HepG2 (cell line): ENCODE data around the gene VSNL1. TPM values are rescaled to one million over a fixed set of nuclear protein-coding genes. Genes with fewer than 3 reads are reported as not detected.

Experiments used
- ATAC-seq: fragments of 200-7000 bp; cut with Tn5 transposase; 3 replicates; pipeline ENCODE4 v1.9.1; 2020; ENCODE audit warnings: mild to moderate bottlenecking, moderate library complexity
- BruUV-seq: library from RNA; stranded (reverse); fragments of 400-500 nt; replicated peaks from 2 replicates; lab custom pipeline; 2021; lab: Mats Ljungman, UMichigan
- CTCF ChIA-PET: fragments of 300-600 bp; formaldehyde crosslinking; extraction: SDS; loops from one replicate; lab custom pipeline; 2021; ENCODE audit warnings: low total read pairs, inconsistent platforms, low intra/inter-chr PET ratio; lab: Yijun Ruan, JAX
- POLR2A ChIA-PET: fragments of 350-600 bp; sonication (Branson Sonifier 250); formaldehyde crosslinking; loops from one replicate; lab custom pipeline; 2020; ENCODE audit warnings: antibody characterized with exemption, inconsistent platforms; lab: Yijun Ruan, JAX
- DNase-seq: peaks from one replicate; pipeline ENCODE4 v3.0.0-alpha.2; 2015; ENCODE audit warnings: low spot score
- FAIRE-seq: peaks from 3 replicates; lab custom pipeline; 2011; peaks lifted over from hg19 to GRCh38; lab: Jason Lieb, UNC
- H2AFZ ChIP-seq: one replicate; pipeline ENCODE4 v1.6.1; 2011; ENCODE audit warnings: low read length, inconsistent platforms
- H3K27ac ChIP-seq: fragments of 300-600 bp; 3 replicates; pipeline ENCODE4 v1.8.0; 2011; ENCODE audit warnings: mixed run types, mild to moderate bottlenecking, mixed read lengths, low read length, inconsistent platforms; ENCODE audit not compliant: insufficient read depth; ENCODE audit errors: extremely low read length
- H3K27me3 ChIP-seq, 2 experiments: fragments of 200-600 bp in 1 of 2; 2 replicates in 1 of 2; 3 replicates in 1 of 2; pipeline versions ENCODE4 v1.6.0 to v1.8.0; 2011; ENCODE audit warnings: low read length in 2 of 2, mild to moderate bottlenecking in 2 of 2, moderate library complexity in 2 of 2, inconsistent platforms in 1 of 2; ENCODE audit not compliant: insufficient read depth in 2 of 2, control insufficient read depth in 1 of 2
- H3K36me3 ChIP-seq, 2 experiments: fragments of 200-600 bp in 1 of 2; replicated peaks in 1 of 2; 2 replicates in 1 of 2; 3 replicates in 1 of 2; pipeline versions ENCODE4 v1.5.1 to v1.8.0; 2011; ENCODE audit warnings: low read length in 2 of 2, inconsistent platforms in 1 of 2; ENCODE audit not compliant: insufficient read depth in 2 of 2, control insufficient read depth in 1 of 2
- H3K4me1 ChIP-seq: 2 replicates; pipeline ENCODE4 v1.5.1; 2012; ENCODE audit warnings: low read length, inconsistent platforms; ENCODE audit not compliant: insufficient read depth
- H3K4me2 ChIP-seq: 2 replicates; pipeline ENCODE4 v1.6.0; 2011; ENCODE audit warnings: low read depth, low read length, inconsistent platforms
- H3K4me3 ChIP-seq, 3 experiments: fragments of 200-600 bp in 1 of 3; sonication (generic), shearing (Covaris generic) in 1 of 3; replicated peaks in 1 of 3; 2 replicates each; pipeline ENCODE4 v1.5.1; 2011 to 2016; ENCODE audit warnings: low read length in 3 of 3, inconsistent platforms in 2 of 3, low read depth in 2 of 3, mild to moderate bottlenecking in 2 of 3, control low read depth in 1 of 3, mixed read lengths in 1 of 3; ENCODE audit not compliant: insufficient read depth in 1 of 3
- H3K79me2 ChIP-seq: one replicate; pipeline ENCODE4 v1.6.1; 2011; ENCODE audit warnings: low read length, inconsistent platforms; ENCODE audit not compliant: insufficient read depth
- H3K9ac ChIP-seq: 2 replicates; pipeline ENCODE4 v1.6.0; 2011; ENCODE audit warnings: mild to moderate bottlenecking, low read depth, low read length, inconsistent platforms; ENCODE audit not compliant: insufficient read depth
- H3K9me3 ChIP-seq: 2 replicates; pipeline ENCODE4 v1.5.1; 2012; ENCODE audit warnings: mild to moderate bottlenecking, low read length
- H4K20me1 ChIP-seq: 2 replicates; pipeline ENCODE4 v1.6.0; 2011; ENCODE audit warnings: inconsistent platforms, mild to moderate bottlenecking, low read length, moderate library complexity; ENCODE audit not compliant: insufficient read depth
- NAIF1 ChIP-seq: sonication (generic); formaldehyde crosslinking; IDR thresholded peaks from 2 replicates; pipeline ENCODE4 v1.5.0; 2020; ENCODE audit warnings: mild to moderate bottlenecking, missing genetic modification reagents, borderline replicate concordance
- NCOA2 ChIP-seq: sonication (generic); formaldehyde crosslinking; IDR thresholded peaks from 2 replicates; pipeline ENCODE4 v1.8.0; 2022; ENCODE audit warnings: inconsistent platforms
- NFRKB ChIP-seq: fragments of 450-650 bp; IDR thresholded peaks from 2 replicates; pipeline ENCODE4 v1.6.1; 2017
- RNF2 ChIP-seq: fragments of 450-650 bp; conservative IDR thresholded peaks from 2 replicates; pipeline ENCODE4 v1.6.1; 2016; ENCODE audit warnings: low read depth
- TEAD3 ChIP-seq: optimal IDR thresholded peaks from 2 replicates; pipeline ENCODE3; 2016; ENCODE audit warnings: borderline replicate concordance
- TSC22D2 ChIP-seq: sonication (generic); formaldehyde crosslinking; IDR thresholded peaks from 2 replicates; pipeline ENCODE4 v1.5.1; 2020; ENCODE audit warnings: missing genetic modification reagents, mild to moderate bottlenecking, borderline replicate concordance
- ZNF441 ChIP-seq: sonication (generic); formaldehyde crosslinking; IDR thresholded peaks from 2 replicates; pipeline ENCODE4 v1.7.0; 2021; ENCODE audit warnings: missing genetic modification reagents, borderline replicate concordance
- ZNF768 ChIP-seq: sonication (generic); formaldehyde crosslinking; IDR thresholded peaks from 2 replicates; pipeline ENCODE4 v1.4.0; 2020; ENCODE audit warnings: missing genetic modification reagents
- WGBS: methylation state at CpG from one replicate; pipeline ENCODE4 v1.1.6; 2017; ENCODE audit warnings: low lambda C conversion rate; 5-methylcytosine and 5-hydroxymethylcytosine counted together
- in situ Hi-C: cut with HindIII; loops from 2 replicates; pipeline ENCODE4 v1.10.0; 2017; ENCODE audit warnings: low pct_unique_long_range_greater_than_20kb; ENCODE audit not compliant: extremely low pct_ligation_motif_present
- intact Hi-C: fragments of 100-400 bp; cut with micrococcal nuclease; formaldehyde crosslinking; loops from one replicate; pipeline ENCODE4 v1.10.0; 2022; ENCODE audit not compliant: unreplicated experiment
- polyA plus RNA-seq, 8 experiments: library from polyadenylated mRNA; depleted of rRNA in 3 of 8; stranded (reverse) in 7 of 8; unstranded in 1 of 8; fragments of >200 nt; fragmentation: Illumina TruSeq in 4 of 8; extraction: Trizol in 4 of 8; gene quantifications; 2 replicates each; pipeline versions ENCODE4 v1.2.1 to v1.2.3, GENCODE V29; 2011 to 2016; ENCODE audit warnings: low read depth in 4 of 8, missing spikeins in 1 of 8, mixed read lengths in 1 of 8; ENCODE audit not compliant: insufficient read depth in 1 of 8
- total RNA-seq, 5 experiments: library from RNA; depleted of rRNA; stranded (reverse); fragments of >200 nt; fragmentation: Illumina TruSeq; extraction: Trizol; gene quantifications; 2 replicates each; pipeline ENCODE4 v1.2.3, GENCODE V29; 2016; ENCODE audit warnings: low read depth in 1 of 5
- TF ChIP-seq, protein P1 (sequence below): sonication (generic); formaldehyde crosslinking; IDR thresholded peaks from 2 replicates; pipeline ENCODE4 v1.4.0; 2020; ENCODE audit warnings: missing genetic modification reagents
- TF ChIP-seq, protein P2 (sequence below): sonication (generic); formaldehyde crosslinking; IDR thresholded peaks from 2 replicates; pipeline ENCODE4 v1.4.0; 2020; ENCODE audit warnings: missing genetic modification reagents

The VSNL1 gene
- total and polyA plus RNA-seq, 2 of the 13 experiments (the other 11 are each of a cell fraction or from before 2014, with no cell fraction given) = 63.2 to 95.9 TPM

GRCh38 chr2:17541531-17541950 is 1.0 kb downstream of the VSNL1 start (continued):
- 0 out of 2 replicates have a peak, but pooled peaks have one; percentile 9 for TF ChIP-seq NCOA2 (CRISPR knock-in tag)
- TF ChIP-seq NFRKB = no peak
- TF ChIP-seq, protein P1, sequence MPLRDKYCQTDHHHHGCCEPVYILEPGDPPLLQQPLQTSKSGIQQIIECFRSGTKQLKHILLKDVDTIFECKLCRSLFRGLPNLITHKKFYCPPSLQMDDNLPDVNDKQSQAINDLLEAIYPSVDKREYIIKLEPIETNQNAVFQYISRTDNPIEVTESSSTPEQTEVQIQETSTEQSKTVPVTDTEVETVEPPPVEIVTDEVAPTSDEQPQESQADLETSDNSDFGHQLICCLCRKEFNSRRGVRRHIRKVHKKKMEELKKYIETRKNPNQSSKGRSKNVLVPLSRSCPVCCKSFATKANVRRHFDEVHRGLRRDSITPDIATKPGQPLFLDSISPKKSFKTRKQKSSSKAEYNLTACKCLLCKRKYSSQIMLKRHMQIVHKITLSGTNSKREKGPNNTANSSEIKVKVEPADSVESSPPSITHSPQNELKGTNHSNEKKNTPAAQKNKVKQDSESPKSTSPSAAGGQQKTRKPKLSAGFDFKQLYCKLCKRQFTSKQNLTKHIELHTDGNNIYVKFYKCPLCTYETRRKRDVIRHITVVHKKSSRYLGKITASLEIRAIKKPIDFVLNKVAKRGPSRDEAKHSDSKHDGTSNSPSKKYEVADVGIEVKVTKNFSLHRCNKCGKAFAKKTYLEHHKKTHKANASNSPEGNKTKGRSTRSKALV (CRISPR knock-in tag) = 0 out of 2 replicates have a peak, but pooled peaks have one; percentile 37
- no peak for TF ChIP-seq RNF2
- 0 out of 2 replicates have a peak, but pooled peaks have one; percentile 51 for TF ChIP-seq NAIF1
- TF ChIP-seq ZNF441 = 0 out of 2 replicates have a peak, but pooled peaks have one; percentile 41
- TF ChIP-seq TSC22D2 (CRISPR knock-in tag) = peak; percentile 69; the same call in 1 of the 2 replicates
- peak; percentile 34 for TF ChIP-seq TEAD3 (CRISPR knock-in tag)

DNA sequence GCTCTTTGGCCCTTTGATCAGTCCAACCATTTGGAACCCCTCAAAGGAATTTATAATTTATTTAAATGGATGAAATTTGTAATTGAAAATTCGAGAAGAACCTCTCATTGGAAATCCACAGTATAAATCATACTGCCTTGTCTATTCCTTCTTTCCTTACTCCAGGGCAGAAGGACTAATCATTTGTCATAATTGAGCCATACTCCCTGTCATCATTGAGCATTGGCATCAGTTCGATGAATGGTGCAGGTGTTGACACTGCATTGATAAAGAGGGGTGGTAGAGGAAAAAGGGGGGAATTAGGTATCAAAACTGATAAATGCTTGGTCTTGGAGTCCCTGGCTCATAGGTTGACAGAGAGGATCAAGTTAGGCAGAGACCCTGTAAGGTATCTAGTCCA is 2.0 kb downstream of the VSNL1 start:
- H3K9ac ChIP-seq = peak overlapping the region; percentile 77
- peak overlapping the region; percentile 78 to 97 (median 83) for H3K4me3 ChIP-seq
- intact Hi-C loops = loop anchor here (5.0 kb wide), 1 partner anchor 210 kb away; the partner anchor contains the start of genes GEN1 and SMC6
- H4K20me1 ChIP-seq = no peaks in the 10 kb centered on the region
- H3K4me1 ChIP-seq = peaks cover 52% of the 10 kb centered on the region
- TF ChIP-seq, protein P2, sequence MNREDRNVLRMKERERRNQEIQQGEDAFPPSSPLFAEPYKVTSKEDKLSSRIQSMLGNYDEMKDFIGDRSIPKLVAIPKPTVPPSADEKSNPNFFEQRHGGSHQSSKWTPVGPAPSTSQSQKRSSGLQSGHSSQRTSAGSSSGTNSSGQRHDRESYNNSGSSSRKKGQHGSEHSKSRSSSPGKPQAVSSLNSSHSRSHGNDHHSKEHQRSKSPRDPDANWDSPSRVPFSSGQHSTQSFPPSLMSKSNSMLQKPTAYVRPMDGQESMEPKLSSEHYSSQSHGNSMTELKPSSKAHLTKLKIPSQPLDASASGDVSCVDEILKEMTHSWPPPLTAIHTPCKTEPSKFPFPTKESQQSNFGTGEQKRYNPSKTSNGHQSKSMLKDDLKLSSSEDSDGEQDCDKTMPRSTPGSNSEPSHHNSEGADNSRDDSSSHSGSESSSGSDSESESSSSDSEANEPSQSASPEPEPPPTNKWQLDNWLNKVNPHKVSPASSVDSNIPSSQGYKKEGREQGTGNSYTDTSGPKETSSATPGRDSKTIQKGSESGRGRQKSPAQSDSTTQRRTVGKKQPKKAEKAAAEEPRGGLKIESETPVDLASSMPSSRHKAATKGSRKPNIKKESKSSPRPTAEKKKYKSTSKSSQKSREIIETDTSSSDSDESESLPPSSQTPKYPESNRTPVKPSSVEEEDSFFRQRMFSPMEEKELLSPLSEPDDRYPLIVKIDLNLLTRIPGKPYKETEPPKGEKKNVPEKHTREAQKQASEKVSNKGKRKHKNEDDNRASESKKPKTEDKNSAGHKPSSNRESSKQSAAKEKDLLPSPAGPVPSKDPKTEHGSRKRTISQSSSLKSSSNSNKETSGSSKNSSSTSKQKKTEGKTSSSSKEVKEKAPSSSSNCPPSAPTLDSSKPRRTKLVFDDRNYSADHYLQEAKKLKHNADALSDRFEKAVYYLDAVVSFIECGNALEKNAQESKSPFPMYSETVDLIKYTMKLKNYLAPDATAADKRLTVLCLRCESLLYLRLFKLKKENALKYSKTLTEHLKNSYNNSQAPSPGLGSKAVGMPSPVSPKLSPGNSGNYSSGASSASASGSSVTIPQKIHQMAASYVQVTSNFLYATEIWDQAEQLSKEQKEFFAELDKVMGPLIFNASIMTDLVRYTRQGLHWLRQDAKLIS (CRISPR knock-in tag) = 0 out of 2 replicates have a peak, but pooled peaks have one; percentile 1
- no peak for TF ChIP-seq ZNF768 (CRISPR knock-in tag)
- WGBS = 27% methylated on average over 2 of the region's 2 CpGs
- no peak for DNase-seq
- H3K27ac ChIP-seq = peak overlapping the region; percentile 94
- CTCF ChIA-PET = no interaction called here
- ATAC-seq = no peak
- in situ Hi-C loops = loop anchor here (5.0 to 10.0 kb wide), 3 partner anchors 52 to 212 kb away; partner anchors contain the start of genes GEN1 and SMC6
- H3K36me3 ChIP-seq = no peaks in the 10 kb centered on the region
- no peaks in the 10 kb centered on the region for H3K9me3 ChIP-seq
- peak overlapping the region; percentile 97 for H3K4me2 ChIP-seq
- no peak overlapping the region for H2AFZ ChIP-seq
- no TSS peak for BruUV-seq
- peaks cover 77% of the 10 kb centered on the region for H3K79me2 ChIP-seq
- peaks cover 0 to 3% of the 10 kb centered on the region in 2 experiments; a peak in 1 of 5 replicates for H3K27me3 ChIP-seq
- POLR2A ChIA-PET = no interaction called here
- no peak for FAIRE-seq
